ENCODE data around the gene ZSCAN22.
"Not testable (repeated sequence)": the region's sequence is repeated elsewhere in the genome, so short reads cannot be mapped to it uniquely, and the experiment has no call there.

ZSCAN22 gene

DNA sequence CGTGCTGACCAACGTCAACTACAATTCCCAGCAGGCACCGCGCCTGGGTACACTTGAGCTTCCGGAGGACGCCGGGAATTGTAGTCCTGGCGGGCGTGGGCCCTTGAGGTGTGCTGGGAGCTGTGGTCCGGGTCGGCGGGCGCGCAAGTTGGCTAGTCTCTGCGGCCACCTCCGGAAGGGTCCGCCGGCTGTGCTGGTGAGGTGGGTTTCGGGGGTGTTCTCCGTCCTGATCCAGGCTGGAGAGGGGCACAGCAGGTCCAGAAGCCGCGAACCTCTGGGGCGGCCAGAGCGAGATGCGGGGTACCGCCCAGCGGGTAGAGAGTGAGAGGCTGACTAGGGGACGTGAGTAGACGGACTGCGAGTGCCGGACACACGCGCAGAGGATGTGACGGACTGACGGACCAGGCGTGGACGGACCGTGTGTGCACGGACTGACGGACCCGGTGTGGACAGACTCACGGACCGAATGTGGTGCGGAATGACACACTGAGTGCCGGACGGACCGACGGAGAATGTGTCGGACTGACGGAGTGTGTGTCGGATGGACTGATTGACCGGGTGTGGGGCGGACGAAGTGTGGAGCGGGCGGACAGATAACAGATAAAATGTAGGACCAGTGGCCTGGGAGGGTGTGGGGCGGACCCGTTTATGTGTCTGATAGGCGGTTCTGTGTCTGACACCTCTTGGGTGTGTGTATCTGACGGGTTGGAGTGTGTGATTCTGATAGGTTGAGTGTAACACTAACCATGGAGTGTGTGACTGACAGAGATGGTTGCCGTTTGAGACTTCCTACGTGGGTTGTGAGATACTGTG is at the start of gene ZSCAN22:
Gene ZSCAN22 (plus strand): TSS at position 81 of the 813 bp plus-strand sequence. CDS start 7,809 bp downstream, outside the sequence.
- DNase-seq = peak; percentile 83 to 85

DNA sequence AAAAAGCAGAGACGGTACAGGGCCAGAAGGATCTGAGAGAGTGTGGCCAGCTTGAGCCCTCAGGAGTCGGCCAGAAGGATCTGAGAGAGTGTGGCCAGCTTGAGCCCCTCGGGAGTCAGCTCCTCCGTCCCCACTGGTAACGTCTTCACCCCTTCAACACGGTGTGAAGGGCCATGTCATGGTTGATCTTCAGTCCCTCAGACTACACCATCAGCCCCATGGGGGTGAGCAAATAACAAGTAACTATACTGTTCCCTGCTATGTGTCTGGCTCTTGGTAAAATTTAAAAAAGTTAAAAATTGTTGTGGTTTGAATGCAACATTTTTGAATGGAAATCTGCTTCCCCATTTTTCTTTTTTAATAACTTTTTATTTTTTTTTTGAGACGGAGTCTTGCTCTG is 49.6 kb upstream of the ZSCAN22 start:
- DNase-seq = no peak

DNA sequence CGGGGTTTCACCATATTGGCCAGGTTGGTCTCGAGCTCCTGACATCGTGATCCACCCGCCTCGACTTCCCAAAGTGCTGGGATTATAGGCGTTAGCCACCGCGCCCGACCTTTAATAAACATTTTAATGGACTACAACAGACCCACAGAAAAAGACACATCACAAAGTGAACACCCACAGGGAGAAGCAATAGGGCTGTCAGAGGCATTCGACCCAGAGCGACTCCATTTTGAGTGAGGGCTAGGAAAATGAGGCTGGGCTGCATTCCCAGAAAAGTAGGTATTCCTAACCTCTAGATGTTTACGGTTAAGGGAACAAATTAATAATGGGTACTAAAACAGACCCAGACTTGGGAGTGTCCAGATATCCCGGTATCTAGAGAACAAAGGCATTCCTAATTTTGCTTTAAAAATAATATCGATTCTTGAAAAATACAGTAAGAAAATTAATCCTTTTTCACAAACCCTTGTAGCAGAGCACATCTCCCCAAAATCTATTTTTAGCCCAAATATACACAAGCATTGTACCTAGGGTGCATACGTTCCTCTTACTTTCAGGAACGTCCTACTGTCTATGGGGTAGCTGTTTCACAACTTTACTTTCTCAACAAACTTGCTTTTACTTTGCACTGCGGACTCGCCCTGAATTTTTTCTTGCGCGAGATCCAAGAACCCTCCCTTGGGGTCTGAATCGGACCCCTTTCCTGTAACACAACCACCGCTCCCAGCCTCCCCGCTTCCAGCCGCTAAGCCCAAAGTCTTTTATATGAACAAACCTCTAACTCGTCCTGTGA is 48.9 kb upstream of the ZSCAN22 start:
- no peak for DNase-seq

DNA sequence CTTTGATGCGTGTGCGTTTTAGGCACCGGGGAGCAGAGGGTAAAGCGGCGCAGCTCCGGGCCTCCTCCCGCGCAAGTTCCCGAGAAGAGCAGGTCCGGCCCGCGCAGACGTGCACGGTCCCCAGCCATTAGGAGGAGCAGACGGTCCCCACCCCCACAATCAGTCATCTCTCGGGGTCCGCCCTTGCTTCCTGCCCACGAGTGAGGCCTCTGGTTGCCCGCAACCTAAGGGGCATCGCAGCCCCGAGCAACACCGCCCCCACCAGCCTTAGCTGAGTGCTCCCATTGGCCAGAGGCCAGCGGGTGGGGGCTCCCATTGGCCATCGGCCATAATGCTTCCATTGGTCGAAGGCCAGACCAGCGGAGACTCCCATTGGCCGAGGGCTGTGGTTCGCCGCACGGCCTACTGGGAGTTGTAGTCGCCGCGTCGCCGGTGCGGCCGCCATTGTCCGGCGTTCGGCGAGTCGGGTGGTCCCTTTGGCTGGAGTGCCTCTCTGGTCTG is 48.2 kb upstream of the ZSCAN22 start, which contains the start of gene ZNF8:
Gene ZNF8 (plus strand): TSS at position 415 of the 501 bp plus-strand sequence. CDS start 127 bp downstream, outside the sequence.
- DNase-seq = peak; percentile 86 to 93

DNA sequence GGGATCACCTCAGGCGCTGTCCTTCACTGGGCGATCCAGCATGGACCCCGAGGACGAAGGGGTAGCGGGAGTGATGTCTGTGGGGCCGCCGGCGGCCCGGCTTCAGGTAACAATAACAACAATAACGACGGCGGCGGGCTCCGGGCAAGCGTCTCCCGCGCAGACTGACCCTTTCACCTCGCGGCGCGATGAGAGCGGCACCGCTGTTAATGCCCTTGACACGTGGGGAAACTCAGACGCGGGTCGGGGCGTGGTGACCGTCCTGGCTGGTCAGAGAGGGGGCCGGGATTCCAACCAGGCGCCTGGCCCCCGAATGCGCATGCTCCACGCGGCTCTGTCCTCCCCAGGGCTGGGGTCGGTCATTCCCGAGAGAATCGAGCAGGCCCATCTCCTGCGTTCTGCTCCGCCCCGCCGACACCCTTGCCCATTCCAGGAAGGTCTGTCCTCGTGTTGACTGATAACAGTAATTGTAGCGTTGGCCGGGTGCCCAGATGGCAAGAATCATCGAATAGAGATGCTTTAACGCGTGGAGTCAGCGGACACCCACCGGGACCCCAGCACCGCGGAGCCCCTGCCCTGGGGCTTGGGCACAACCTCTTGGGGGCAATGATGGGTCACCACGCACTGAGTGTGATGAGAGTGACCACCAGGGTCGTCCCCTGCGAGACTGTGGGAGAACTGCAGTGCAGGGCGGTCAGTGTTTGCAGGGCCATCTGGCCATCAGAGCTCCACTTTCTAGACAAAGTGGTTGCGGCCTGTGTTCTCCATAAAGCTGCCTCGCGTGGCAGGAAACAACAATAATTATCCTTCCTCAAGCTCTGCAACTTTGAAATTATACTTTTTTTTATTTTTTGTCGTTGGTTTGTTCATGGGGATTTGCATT is 47.5 kb upstream of the ZSCAN22 start:
- DNase-seq = peak in 1 of 2 experiments; percentile 27

DNA sequence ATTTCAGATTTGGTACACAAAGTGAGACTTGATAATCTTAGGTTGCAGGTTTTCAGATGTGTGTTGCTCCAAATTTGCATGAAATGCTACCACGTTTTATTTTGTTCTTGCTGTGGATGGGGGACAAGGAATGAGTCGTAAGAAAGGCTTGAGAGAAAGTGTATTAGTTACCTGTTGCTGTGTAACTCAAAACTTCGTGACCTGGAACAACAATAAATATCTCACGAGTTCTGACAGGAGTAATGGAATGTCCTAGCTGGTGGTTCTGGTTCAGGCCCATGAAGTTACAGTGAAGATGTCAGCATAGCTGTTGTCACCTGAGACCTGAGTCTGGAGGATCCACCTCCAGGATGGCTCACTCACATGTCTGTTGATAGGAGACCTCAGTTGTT is 46.9 kb upstream of the ZSCAN22 start:
- DNase-seq = no peak

DNA sequence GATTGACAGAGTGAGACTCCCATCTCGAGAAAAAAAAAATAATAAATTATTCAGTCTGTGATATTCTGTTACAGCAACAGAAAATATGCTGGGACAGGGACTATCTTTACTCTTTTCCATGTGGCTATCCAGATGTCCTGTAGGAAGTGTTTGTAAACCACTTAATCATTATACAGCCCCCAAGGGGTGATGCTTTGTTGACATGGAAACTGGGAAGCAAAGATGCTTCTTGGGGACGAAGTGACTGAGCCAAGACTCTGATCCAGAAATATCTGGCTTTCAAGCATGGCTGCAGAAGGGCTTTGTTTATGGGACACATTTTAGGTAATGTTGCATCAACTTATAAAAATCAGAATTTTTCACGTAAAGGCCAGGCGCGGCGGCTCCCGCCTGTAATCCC is 42.6 kb upstream of the ZSCAN22 start:
- no peak for DNase-seq

DNA sequence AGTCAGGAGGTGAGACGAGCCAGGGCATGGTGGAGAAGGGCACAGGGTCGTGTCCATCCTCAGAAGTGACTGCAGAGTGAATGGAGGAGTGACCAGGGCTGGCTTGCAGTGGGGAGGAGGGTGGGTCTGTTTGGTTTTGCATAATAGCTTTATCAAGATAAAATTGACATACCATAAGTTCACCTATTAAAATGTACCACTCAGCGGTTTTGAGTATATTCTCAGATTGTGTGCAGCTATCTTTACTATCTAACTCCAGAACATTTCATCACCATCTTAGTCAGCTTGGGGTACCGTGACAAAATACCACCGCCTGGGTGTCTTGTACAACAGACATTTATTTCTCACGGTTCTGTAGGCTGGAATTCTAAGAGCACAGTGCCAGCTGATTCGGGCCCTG is 34.9 kb upstream of the ZSCAN22 start:
- DNase-seq = no peak

DNA sequence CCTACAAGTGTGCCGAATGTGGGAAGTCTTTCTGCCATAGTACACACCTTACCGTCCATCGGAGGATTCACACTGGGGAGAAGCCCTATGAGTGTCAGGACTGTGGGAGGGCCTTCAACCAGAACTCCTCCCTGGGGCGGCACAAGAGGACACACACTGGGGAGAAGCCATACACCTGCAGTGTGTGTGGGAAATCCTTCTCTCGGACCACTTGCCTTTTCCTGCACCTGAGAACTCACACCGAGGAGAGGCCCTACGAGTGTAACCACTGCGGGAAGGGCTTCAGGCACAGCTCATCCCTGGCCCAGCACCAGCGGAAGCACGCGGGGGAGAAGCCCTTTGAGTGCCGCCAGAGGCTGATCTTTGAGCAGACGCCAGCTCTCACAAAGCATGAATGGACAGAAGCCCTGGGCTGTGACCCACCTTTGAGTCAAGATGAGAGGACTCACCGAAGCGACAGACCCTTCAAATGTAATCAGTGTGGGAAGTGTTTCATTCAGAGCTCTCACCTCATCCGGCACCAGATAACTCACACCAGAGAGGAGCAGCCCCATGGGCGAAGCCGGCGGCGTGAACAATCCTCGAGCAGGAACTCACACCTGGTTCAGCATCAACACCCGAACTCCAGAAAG is 31.9 kb upstream of the ZSCAN22 start:
- DNase-seq = no peak

DNA sequence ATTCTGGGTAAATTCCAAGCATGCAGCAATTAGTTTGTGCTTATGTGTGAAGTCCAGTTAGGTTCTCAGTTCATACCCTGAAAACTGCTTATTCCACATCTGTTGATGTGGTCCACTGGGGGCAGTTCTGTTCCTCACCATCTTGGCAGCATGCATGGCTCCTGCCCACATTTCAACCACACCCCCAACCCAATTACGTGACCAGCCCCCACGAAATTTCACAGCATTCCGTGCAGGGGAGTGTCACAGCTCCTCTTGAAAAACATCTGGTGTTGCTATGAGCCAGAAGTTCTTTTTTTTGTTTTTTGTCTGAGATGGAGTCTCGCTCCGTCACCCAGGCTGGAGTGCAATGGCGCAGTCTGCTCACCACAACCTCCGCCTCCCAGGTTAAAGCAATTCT is 30.7 kb upstream of the ZSCAN22 start:
- no peak for DNase-seq

DNA sequence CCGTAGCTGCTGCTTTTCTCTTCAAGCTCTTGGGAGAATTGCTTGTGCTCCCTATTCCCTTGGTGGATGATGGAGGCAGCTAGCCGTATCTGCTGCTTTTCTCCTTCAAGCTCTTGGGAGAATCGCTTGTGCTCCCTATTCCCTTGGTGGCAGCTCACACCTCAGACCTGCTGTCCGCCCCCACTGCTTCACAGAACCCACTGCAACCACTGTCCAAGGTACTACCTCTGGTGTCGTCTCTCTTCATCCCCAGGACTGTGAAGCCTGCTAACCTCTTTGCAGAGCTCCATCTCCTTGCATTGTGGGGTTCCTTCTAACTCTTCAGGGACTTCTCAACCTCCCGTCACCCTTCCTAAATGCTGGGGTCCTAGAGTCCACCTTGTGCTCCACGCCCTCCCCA is 26.2 kb upstream of the ZSCAN22 start:
- DNase-seq = no peak

DNA sequence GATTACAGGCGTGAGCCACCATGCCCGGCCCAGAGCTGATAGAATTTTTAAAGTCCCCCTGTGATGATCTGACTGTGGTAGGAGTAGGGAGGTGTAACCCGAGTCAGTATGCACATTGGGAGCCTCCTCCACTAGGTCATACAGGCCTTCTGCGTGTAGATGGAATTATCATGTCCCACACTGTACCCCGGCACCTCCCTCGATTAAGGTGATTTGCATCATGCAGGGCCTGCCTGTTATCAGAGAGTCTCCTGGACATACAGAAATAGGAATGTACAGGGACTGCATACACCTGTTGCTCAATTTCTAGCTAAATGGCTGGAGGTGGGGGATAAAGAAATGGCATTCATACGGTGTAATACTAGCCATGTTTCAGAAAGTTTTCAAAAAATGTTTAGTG is 22.5 kb upstream of the ZSCAN22 start:
- DNase-seq = no peak

DNA sequence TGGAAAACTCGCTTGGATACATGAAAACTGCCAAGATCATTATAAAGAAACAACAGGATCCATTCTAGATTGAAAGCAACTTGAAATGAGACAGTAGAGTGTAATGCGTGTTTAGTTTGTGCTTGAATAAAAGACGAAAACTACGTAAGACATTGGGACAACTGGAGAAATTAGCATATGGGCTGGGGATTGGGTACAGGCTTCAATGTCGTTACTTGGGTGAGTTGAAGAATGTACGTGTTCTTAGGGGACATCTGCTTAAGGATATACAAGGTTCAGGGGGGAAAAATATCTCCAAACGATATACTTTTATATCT is 22.1 kb upstream of the ZSCAN22 start:
- no peak for DNase-seq

DNA sequence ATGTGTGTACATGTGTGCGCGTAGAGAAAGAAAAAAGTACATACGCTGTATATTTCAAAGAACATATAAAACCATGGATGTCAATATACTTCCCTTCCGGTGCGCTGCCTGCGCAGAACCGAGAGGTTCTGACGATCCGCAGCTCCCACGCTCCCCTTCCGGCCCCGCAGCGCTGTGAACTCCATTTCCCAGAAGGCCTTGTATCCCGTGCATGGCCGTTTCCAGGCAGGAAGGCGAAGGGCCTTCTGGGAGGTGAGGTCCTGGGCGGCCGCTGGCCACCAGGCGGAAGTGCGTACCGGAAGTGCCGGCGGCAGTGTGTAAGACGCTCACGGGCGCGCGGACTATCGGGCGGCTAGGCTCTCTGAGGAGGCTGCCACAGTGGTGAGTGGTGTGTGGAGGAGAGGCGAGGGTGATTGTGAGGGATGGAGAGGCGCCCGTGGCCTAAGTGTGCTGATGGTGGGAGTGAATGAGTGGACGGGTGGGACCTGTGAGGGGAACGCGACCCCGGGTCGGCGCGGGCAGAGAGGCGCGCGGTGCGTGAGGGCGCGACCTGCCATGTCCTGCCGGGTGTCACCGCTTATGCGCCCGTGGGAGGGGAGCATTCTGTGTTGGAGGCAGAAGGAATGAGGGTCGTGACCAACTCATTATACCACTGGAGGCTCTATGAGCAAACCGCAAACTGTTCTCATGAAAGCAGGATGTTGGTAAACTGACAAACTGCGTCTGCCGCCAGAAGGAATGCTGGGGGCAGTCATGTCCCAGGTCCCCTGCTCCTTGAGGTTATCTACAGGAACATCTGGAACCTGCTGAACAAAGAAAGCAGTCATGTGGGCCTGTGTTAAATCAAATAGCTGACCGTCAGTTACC is 21.5 kb upstream of the ZSCAN22 start, which contains the start of gene ERVK3-1:
Gene ERVK3-1 (plus strand): TSS at position 313 of the 867 bp plus-strand sequence. CDS start 6,792 bp downstream, outside the sequence.
- DNase-seq = peak; percentile 66 to 88

DNA sequence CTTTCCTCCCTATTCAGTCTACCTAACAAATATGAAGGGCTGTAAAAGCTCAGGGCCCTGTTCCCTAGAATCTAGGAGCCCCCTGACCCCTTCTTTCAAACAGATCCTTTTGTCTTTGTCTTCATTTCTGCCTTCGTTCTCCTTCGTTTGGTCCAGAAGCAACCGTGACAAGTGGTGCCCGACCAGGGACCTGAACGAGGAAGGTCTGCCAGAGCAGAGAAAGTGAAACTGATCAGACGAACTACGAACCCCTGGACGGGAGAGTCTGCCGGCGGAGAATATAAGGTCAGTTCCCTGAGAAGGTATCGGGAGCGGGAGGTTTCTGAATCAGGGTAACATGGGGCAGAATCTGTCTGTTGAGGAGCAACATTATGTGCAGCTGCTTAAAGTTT is 20.9 kb upstream of the ZSCAN22 start:
- no peak for DNase-seq

DNA sequence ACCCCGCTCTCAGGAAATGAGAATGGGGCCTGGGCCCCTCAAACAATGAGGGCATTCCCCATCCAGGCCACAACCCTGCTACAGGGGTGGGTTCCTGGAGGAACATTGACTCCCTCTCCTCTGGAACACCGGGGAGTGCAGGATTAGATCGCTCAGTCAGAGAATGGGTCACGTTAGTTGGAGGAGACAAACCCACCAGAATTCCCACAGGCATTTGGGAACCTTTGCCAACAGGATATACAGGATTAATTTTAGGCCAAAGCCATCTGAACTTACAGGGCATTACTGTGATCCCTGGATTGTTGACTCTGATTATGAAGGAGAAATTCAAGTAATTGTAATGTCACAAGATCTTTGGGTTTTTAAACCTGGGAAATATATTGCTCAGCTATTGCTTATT is 19.1 kb upstream of the ZSCAN22 start:
- DNase-seq = no peak

DNA sequence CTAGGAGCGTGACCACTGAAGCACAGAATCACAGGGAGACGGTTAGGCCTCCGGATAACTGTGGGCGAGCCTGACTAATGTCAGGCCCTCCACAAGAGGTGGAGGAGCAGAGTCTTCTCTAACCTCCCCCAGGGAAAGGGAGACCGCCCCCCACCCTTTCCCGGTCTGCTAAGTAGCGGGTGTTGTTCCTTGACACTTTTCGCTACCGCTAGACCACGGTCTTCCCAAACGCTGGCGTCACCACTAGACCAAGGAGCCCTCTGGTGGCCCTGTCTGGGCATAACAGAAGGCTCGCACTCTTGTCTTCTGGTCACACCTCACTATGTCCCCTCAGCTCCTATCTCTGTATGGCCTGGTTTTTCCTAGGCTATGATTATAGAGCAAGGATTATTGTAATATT is 16.1 kb upstream of the ZSCAN22 start:
- DNase-seq = not testable (repeated sequence)

DNA sequence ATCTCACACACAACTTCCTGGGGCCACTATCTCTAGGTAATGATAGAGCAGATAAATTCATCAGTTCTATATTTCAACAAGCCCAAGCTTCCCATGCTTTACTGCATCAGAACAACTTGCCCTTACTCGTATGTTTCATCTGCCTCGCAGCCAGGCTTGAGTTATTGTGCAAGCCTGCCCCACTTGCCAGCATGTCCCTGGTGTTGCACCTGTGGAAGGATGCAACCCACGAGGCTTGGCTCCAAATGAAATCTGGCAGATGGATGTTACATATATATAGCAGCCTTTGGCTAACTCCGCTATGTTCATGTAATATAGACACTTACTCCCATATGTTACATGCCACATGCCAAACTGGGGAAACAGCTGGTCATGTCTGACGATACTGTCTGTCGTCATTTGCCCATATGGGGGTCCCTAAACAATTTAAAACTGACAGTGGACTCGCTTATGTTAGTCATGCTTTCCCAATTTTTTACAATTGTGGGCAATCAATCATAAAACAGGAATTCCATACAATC is 15.4 kb upstream of the ZSCAN22 start:
- no peak for DNase-seq

DNA sequence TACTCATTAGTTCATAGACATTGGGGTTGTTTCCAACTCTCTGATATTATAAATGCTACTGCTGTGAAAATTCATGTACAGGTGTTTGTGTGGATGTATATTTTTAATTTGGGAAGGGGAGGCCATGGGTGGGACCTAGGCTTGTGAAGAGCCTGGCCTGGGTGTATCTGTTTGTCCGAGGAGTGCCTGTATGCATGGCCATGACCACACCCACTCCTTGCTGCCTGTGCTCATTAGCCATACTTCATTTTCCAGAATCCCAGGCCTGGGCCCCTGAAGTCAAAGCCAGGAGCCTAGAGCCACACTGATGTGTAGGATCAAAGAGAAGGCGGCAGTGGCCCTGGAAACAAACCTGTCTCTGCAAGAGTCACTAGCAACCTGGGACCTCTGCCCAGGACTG is 11.2 kb upstream of the ZSCAN22 start:
- no peak for DNase-seq

DNA sequence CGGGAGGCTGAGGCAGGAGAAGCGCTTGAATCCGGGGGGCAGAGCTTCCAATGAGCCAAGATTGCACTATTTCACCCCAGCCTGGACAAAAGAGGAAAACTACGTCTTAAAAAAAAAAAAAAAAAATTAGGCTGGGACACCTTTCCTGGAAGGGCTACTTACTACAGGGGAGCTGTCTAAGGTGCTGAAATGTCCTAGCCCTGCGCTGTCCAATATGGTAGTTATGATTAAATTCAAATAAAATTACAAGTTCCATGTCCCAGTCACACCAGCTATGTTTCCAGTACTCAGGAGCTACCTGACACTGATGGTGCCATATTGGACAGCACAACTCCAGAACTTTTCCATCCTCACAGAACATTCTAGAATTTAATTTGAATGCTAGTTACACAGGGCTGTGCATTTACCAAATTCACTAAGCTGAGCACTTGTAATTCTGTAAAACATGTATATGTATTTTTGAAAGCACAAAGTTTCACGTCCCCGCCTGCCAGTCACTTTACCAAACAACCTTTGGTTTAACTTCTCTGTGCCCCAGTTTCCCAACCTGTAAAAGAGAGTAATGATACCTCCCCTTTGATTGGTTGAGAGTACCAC is 9.2 kb upstream of the ZSCAN22 start:
- DNase-seq = no peak

DNA sequence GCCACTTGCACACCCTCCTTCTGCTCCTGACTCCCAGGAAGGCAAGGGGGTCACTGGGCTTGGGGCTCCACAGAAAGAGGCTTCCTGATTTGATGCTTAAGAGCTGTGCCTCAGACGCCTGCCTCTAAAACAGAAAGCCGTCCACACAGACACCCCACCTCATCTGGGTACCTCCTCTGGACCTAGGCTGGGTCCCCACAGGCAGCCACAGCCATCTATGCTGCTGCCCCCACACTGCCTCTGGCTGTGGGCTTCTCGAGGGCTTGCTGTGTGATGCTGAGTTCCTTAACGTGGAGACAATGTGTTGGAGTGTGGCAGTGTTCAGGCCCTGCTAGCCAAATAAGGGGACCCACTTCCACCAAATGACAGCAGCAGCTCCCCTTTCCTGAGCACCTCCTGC is 8.5 kb upstream of the ZSCAN22 start:
- DNase-seq = no peak

Data from SW 1271 (cell line).